Spleen (tissue), 13 donors: ENCODE measurements around the gene HGF. TPM values are rescaled to one million over a fixed set of nuclear protein-coding genes. Genes with fewer than 3 reads are reported as not detected.
"Not testable (repeated sequence)": the region's sequence is repeated elsewhere in the genome, so short reads cannot be mapped to it uniquely, and the experiment has no call there.

ENCODE experiments used
- DNase-seq: peaks from one replicate; pipeline ENCODE4 v3.0.0-alpha.2; 2020
- H3K27ac ChIP-seq, 8 donors: fragments of 200-600 bp; sonication (generic) in 7 of 8; 1 replicate in 4 of 8; 2 replicates in 4 of 8; pipeline versions ENCODE4 v1.5.0 to v1.8.0; 2016 to 2021; ENCODE audit warnings: inconsistent platforms in 4 of 8, mild to moderate bottlenecking in 4 of 8, moderate library complexity in 1 of 8
- H3K27me3 ChIP-seq, 7 donors: fragments of 200-600 bp; sonication (generic) in 6 of 7; replicated peaks in 1 of 7; 1 replicate in 4 of 7; 2 replicates in 3 of 7; pipeline versions ENCODE4 v1.5.0 to v1.8.0; 2016 to 2021; ENCODE audit warnings: inconsistent platforms in 3 of 7, mild to moderate bottlenecking in 1 of 7
- H3K36me3 ChIP-seq, 6 donors: fragments of 200-600 bp; sonication (generic) in 5 of 6; 1 replicate in 4 of 6; 2 replicates in 2 of 6; pipeline versions ENCODE4 v1.5.0 to v1.8.0; 2016 to 2021; ENCODE audit warnings: inconsistent platforms in 2 of 6
- H3K4me1 ChIP-seq, 6 donors: fragments of 200-600 bp; sonication (generic) in 5 of 6; 1 replicate in 3 of 6; 2 replicates in 3 of 6; pipeline versions ENCODE4 v1.5.0 to v1.8.0; 2016 to 2021; ENCODE audit warnings: inconsistent platforms in 3 of 6
- H3K4me3 ChIP-seq, 8 donors: fragments of 200-600 bp; sonication (generic) in 7 of 8; 1 replicate in 4 of 8; 2 replicates in 4 of 8; pipeline versions ENCODE4 v1.5.0 to v1.8.0; 2016 to 2021; ENCODE audit warnings: inconsistent platforms in 4 of 8, mild to moderate bottlenecking in 4 of 8, moderate library complexity in 2 of 8
- H3K9me3 ChIP-seq, 8 donors: fragments of 200-600 bp; sonication (generic) in 7 of 8; 1 replicate in 4 of 8; 2 replicates in 4 of 8; pipeline versions ENCODE4 v1.5.0 to v1.8.0; 2016 to 2021; ENCODE audit warnings: inconsistent platforms in 4 of 8
- CTCF ChIP-seq, 11 experiments: fragments of 200-600 bp in 7 of 11; fragments of 450-650 bp in 4 of 11; sonication (generic) in 4 of 11; IDR thresholded peaks in 8 of 11; conservative IDR thresholded peaks in 3 of 11; 1 replicate in 7 of 11; 2 replicates in 4 of 11; pipeline versions ENCODE4 v1.4.0 to v1.8.0; 2016 to 2021; ENCODE audit warnings: antibody characterized with exemption in 11 of 11, inconsistent platforms in 4 of 11, mild to moderate bottlenecking in 1 of 11
- POLR2A ChIP-seq, 3 donors: fragments of 450-650 bp; IDR thresholded peaks; one replicate each; pipeline ENCODE4 v1.5.1; 2017; ENCODE audit warnings: antibody characterized with exemption in 3 of 3, mild to moderate bottlenecking in 1 of 3
- POLR2AphosphoS5 ChIP-seq, 3 donors: sonication (generic); formaldehyde crosslinking; IDR thresholded peaks; one replicate each; pipeline ENCODE4 v1.5.1; 2017; ENCODE audit warnings: antibody characterized with exemption in 3 of 3
- WGBS, 5 donors: extraction: QIAGEN DNeasy Blood & Tissue Kit in 3 of 5; methylation state at CpG; one replicate each; pipeline versions ENCODE4 v1.1.5 to v1.1.7; 2013 to 2018; 5-methylcytosine and 5-hydroxymethylcytosine counted together
- intact Hi-C: fragments of 100-400 bp; cut with DNase I; formaldehyde crosslinking; loops from one replicate; pipeline ENCODE4 v1.15.0; 2023; ENCODE audit warnings: low total_unique reads
- long read RNA-seq, 2 donors: transcript quantifications; one replicate each; lab custom pipeline, GENCODE V29; 2026
- polyA plus RNA-seq, 3 donors: library from polyadenylated mRNA; stranded (reverse); fragments of 200-250 nt; gene quantifications; one replicate each; pipeline ENCODE4 v1.2.1, GENCODE V29; 2013
- total RNA-seq, 7 donors: library from RNA; depleted of rRNA in 3 of 7; stranded (reverse); fragments of >200 nt in 3 of 7; fragmentation: NEBNext Ultra II Directional in 4 of 7; extraction: Animal tissue kit (Norgen Biotek cat#: 25700) in 4 of 7; gene quantifications; one replicate each; pipeline versions ENCODE4 v1.1.0 to v1.2.1, GENCODE V29; 2016 to 2021
- donor health status: healthy with polysubstance abuse.
- donor health status: DM: no; HTN: no; CAD: no; lungs with moderate emphysema.
- donor health status: DM: no; HTN: no; CAD: no.
- donor health status: Bipolar disorder and iron deficiency.
- donor health status: healthy.
- donor health status: DM: no; HTN: no; CAD: no.
- donor health status: DM: yes; HTN: yes; CAD: no.

HGF gene
- total RNA-seq = 10 to 100 TPM; 10.4 to 33.6 (median 24.8) TPM
- 1 to 10 TPM in 1 of 3 donors, under 1 TPM in 2; 0.80 to 1.3 (median 0.87) TPM for polyA plus RNA-seq
- long read RNA-seq, donor 1, full-length matches to known transcripts = 4 of 14 reads
- long read RNA-seq, donor 1, partial matches to known transcripts = 10 of 14 reads
- long read RNA-seq, donor 1, other reads (novel, unspliced or antisense) = 0 of 14 reads
- long read RNA-seq, donor 2, full-length matches to known transcripts = 2 of 2 reads
- long read RNA-seq, donor 2, partial matches to known transcripts = 0 of 2 reads
- long read RNA-seq, donor 2, other reads (novel, unspliced or antisense) = 0 of 2 reads

- WGBS, 5 donors = 18 to 30% (median 26%) methylated on average over 15 of the region's 15 CpGs
- peak; percentile 78 for DNase-seq
- Histone ChIP-seq H3K27me3 (no peaks in the 10 kb centered on the region), H3K4me3 (peak within 1 kb of the TSS; percentile 13 to 53 (median 29)), H3K4me1 (peaks cover 0 to 44% (median 0%) of the 10 kb centered on the region in 6 donors), H3K9me3 (no peaks in the 10 kb centered on the region), H3K27ac (peak within 1 kb of the TSS in 7 of 8 donors; percentile 26 to 79 (median 66)), H3K36me3 (no peaks in the 10 kb centered on the region)
- intact Hi-C loops = no loop called here
- TF ChIP-seq POLR2A (IDR thresholded peaks at IDR 0.05) = no peak
- TF ChIP-seq CTCF (IDR thresholded peaks at IDR 0.05 in 8 of 11, conservative IDR thresholded peaks at IDR 0.05 in 3 of 11) = no peak
- peak in 2 of 3 donors; percentile 4 to 57 for TF ChIP-seq POLR2AphosphoS5 (IDR thresholded peaks at IDR 0.05)
These were observed at the start of gene HGF for GRCh38 chr7:81769891-81770727. TSS of gene HGF (minus strand) at chr7:81770047. CDS start at chr7:81769971, 76 bp downstream.

- no peak overlapping the region for H3K4me3 ChIP-seq
- no peaks in the 10 kb centered on the region for H3K4me1 ChIP-seq
- no peak overlapping the region for H3K27ac ChIP-seq
- H3K27me3 ChIP-seq = no peaks in the 10 kb centered on the region
- DNase-seq = no peak
- TF ChIP-seq POLR2AphosphoS5 (IDR thresholded peaks at IDR 0.05) = no peak
- no peak for TF ChIP-seq CTCF (IDR thresholded peaks at IDR 0.05 in 8 of 11, conservative IDR thresholded peaks at IDR 0.05 in 3 of 11)
- TF ChIP-seq POLR2A (IDR thresholded peaks at IDR 0.05) = no peak
- 54 to 90% (median 85%) methylated on average over 3 of the region's 3 CpGs for WGBS, 5 donors
- no peaks in the 10 kb centered on the region for H3K36me3 ChIP-seq
- no peaks in the 10 kb centered on the region for H3K9me3 ChIP-seq
- intact Hi-C loops = no loop called here
These were observed 46.5 kb upstream of the HGF start for GRCh38 chr7:81816312-81816711.

- H3K27me3 ChIP-seq, H3K4me3 ChIP-seq, H3K27ac ChIP-seq, DNase-seq, H3K4me1 ChIP-seq, H3K9me3 ChIP-seq, intact Hi-C loops, H3K36me3 ChIP-seq: not testable (repeated sequence)
- WGBS, 5 donors = 81 to 95% (median 83%) methylated on average over 1 to 3 of the region's 3 CpGs
These were observed 43.1 kb upstream of the HGF start for GRCh38 chr7:81812866-81813476.

GRCh38 chr7:81811956-81812865, 42.4 kb upstream of the HGF start:
- Histone ChIP-seq H3K27me3 (no peaks in the 10 kb centered on the region), H3K27ac (no peak overlapping the region), H3K36me3 (no peaks in the 10 kb centered on the region), H3K9me3 (peaks cover 0 to 6% (median 0%) of the 10 kb centered on the region in 8 donors), H3K4me1 (no peaks in the 10 kb centered on the region), H3K4me3 (no peak overlapping the region)
- intact Hi-C loops = no loop called here
- no peak for TF ChIP-seq CTCF (IDR thresholded peaks at IDR 0.05 in 8 of 11, conservative IDR thresholded peaks at IDR 0.05 in 3 of 11)
- TF ChIP-seq POLR2A (IDR thresholded peaks at IDR 0.05) = no peak
- TF ChIP-seq POLR2AphosphoS5 (IDR thresholded peaks at IDR 0.05) = no peak
- 73 to 91% (median 78%) methylated on average over 5 of the region's 5 CpGs; no CpG with 5 or more reads in 2 of the 5 donors for WGBS, 5 donors
- no peak for DNase-seq
